Tibial nerve (tissue), 4 donors: ENCODE data around the gene ASXL2. TPM values are rescaled to one million over a fixed set of nuclear protein-coding genes. Genes with fewer than 3 reads are reported as not detected.

Experiments
- DNase-seq, 2 donors: peaks; one replicate each; pipeline ENCODE4 v3.0.0-alpha.2; 2019; ENCODE audit warnings: low spot score in 2 of 2
- H3K27ac ChIP-seq, 4 donors: fragments of 200-600 bp; sonication (generic) in 3 of 4; one replicate each; pipeline ENCODE4 v1.5.1; 2017 to 2019; ENCODE audit warnings: mild to moderate bottlenecking in 1 of 4
- H3K27me3 ChIP-seq, 2 donors: fragments of 200-600 bp; sonication (generic) in 1 of 2; one replicate each; pipeline versions ENCODE4 v1.5.1 to v1.6.0; 2017 to 2019
- H3K36me3 ChIP-seq, 3 donors: fragments of 200-600 bp; sonication (generic); one replicate each; pipeline ENCODE4 v1.5.1; 2018 to 2019
- H3K4me1 ChIP-seq, 4 donors: fragments of 200-600 bp; sonication (generic) in 3 of 4; one replicate each; pipeline ENCODE4 v1.5.1; 2017 to 2019
- H3K4me3 ChIP-seq, 4 donors: fragments of 200-600 bp; sonication (generic) in 3 of 4; one replicate each; pipeline ENCODE4 v1.5.1; 2017 to 2019; ENCODE audit warnings: mild to moderate bottlenecking in 1 of 4, moderate library complexity in 1 of 4
- H3K9me3 ChIP-seq, 4 donors: fragments of 200-600 bp; sonication (generic) in 3 of 4; one replicate each; pipeline ENCODE4 v1.5.1; 2017 to 2019
- EP300 ChIP-seq, 2 donors: sonication (generic); formaldehyde crosslinking; IDR thresholded peaks; one replicate each; pipeline ENCODE4 v1.6.1; 2017; ENCODE audit warnings: antibody characterized with exemption in 2 of 2, mild to moderate bottlenecking in 1 of 2
- POLR2A ChIP-seq, 2 donors: fragments of 450-650 bp; IDR thresholded peaks; one replicate each; pipeline ENCODE4 v1.6.1; 2017; ENCODE audit warnings: antibody characterized with exemption in 2 of 2, mild to moderate bottlenecking in 2 of 2, moderate library complexity in 2 of 2
- WGBS, 2 donors: methylation state at CpG; one replicate each; pipeline ENCODE4 v1.1.5; 2018; 5-methylcytosine and 5-hydroxymethylcytosine counted together
- total RNA-seq, 4 donors: library from RNA; depleted of rRNA; stranded (reverse); fragments of >200 nt; gene quantifications; one replicate each; pipeline ENCODE4 v1.1.0, GENCODE V29; 2016
- TF ChIP-seq, protein P1 (sequence below), 5 experiments: fragments of 200-600 bp in 3 of 5; fragments of 450-650 bp in 2 of 5; sonication (generic) in 3 of 5; IDR thresholded peaks; one replicate each; pipeline ENCODE4 v1.5.1; 2016 to 2019; ENCODE audit warnings: antibody characterized with exemption in 5 of 5, mild to moderate bottlenecking in 3 of 5, moderate library complexity in 2 of 5

ASXL2 gene
- total RNA-seq, 4 donors from 2014 or later, result 13.2 to 21.2 (median 16.5) TPM

DNA sequence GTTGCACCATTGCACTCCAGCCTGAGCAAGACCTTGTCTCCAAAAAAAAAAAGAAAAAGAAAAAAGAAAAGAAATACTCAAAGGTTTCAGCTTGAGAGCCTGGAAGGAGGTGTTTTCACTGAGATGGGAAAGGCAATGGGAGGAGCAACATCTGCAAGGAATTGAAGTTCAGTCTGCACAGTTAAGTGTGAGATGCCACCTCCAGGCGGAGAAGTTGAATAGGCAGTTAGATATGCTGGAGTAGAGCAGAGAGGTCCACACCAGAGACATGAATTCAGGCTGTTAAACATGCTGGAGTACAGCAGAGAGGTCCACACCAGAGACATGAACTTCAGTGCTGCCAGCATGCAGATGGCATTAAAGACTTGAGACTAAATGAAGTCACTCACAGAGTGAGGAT, 163.5 kb downstream of the ASXL2 start:
- no peak overlapping the region for H3K4me3 ChIP-seq
- H3K9me3 ChIP-seq, result no peaks in the 10 kb centered on the region
- TF ChIP-seq EP300 (IDR thresholded peaks at IDR 0.05) (no peak), POLR2A (IDR thresholded peaks at IDR 0.05) (no peak)
- TF ChIP-seq, protein P1, sequence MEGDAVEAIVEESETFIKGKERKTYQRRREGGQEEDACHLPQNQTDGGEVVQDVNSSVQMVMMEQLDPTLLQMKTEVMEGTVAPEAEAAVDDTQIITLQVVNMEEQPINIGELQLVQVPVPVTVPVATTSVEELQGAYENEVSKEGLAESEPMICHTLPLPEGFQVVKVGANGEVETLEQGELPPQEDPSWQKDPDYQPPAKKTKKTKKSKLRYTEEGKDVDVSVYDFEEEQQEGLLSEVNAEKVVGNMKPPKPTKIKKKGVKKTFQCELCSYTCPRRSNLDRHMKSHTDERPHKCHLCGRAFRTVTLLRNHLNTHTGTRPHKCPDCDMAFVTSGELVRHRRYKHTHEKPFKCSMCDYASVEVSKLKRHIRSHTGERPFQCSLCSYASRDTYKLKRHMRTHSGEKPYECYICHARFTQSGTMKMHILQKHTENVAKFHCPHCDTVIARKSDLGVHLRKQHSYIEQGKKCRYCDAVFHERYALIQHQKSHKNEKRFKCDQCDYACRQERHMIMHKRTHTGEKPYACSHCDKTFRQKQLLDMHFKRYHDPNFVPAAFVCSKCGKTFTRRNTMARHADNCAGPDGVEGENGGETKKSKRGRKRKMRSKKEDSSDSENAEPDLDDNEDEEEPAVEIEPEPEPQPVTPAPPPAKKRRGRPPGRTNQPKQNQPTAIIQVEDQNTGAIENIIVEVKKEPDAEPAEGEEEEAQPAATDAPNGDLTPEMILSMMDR (IDR thresholded peaks at IDR 0.05), result no peak
- WGBS, 2 donors, result 69 to 79% methylated on average over 1 of the region's 1 CpG
- peaks cover 0 to 3% (median 0%) of the 10 kb centered on the region in 4 donors for H3K4me1 ChIP-seq
- no peak for DNase-seq
- H3K27ac ChIP-seq, result no peak overlapping the region
- no peaks in the 10 kb centered on the region for H3K36me3 ChIP-seq
- no peaks in the 10 kb centered on the region for H3K27me3 ChIP-seq

DNA sequence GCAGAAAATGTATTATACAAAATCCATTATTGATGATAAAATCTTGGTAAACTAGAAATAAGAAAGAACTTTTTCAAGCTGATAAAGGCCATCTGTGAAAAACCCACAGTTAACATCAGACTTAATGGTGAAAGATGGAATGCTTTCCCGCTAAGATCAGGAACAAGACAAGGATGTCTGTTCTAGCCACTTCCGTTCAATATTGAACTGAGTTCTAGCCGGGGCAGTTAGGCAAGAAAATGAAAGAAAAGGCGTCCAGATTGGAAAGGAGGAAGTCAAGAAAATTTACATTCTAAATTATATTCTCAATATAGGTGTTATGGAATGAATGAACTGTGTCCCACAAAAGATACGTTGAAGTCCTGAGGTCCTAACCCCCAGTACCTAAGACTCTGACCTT, 165.8 kb downstream of the ASXL2 start:
- no peaks in the 10 kb centered on the region for H3K9me3 ChIP-seq
- WGBS, 2 donors, result 60 to 73% methylated on average over 5 of the region's 5 CpGs
- no peak for DNase-seq
- no peak overlapping the region for H3K4me3 ChIP-seq
- peaks cover 0 to 3% (median 0%) of the 10 kb centered on the region in 4 donors for H3K4me1 ChIP-seq
- H3K27me3 ChIP-seq, result no peaks in the 10 kb centered on the region
- no peak overlapping the region for H3K27ac ChIP-seq
- H3K36me3 ChIP-seq, result no peaks in the 10 kb centered on the region
- TF ChIP-seq, protein P1 (IDR thresholded peaks at IDR 0.05), result no peak
- TF ChIP-seq POLR2A (IDR thresholded peaks at IDR 0.05), result no peak
- no peak for TF ChIP-seq EP300 (IDR thresholded peaks at IDR 0.05)

DNA sequence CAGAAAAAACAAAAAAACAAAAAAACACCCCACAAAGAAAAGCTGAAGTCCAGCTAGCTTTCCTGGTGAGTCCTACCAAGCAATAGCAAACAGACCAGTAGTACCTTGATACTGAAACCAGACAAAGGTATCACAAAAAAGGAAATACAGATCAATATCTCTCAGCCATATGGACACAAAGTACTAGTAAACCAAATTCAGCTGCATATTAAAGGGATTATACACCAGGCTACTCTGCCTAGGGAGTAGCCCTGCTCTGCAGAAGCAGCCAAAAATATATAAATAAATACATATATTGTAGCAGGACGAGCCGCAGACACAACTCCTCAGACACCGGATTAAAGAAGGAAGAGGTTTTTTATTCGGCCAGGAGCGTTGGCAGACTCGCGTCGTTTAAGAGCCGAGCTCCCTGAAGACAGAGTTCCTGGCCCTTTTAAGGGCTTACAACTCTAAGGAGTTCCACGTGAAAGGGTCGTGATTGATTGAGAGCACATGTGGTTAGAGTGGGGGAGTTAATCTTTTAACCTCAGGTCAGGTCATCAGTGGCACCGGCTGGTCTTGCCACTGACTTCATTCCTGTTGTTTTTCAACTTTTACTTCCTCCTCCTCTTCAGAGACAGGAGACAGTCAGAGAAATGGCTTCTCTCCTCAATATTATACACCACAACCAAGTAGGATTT, 166.5 kb downstream of the ASXL2 start:
- WGBS, 2 donors, result 31 to 37% methylated on average over 12 of the region's 12 CpGs
- Histone ChIP-seq H3K27me3 (no peaks in the 10 kb centered on the region), H3K4me1 (peaks cover 0 to 3% (median 0%) of the 10 kb centered on the region in 4 donors), H3K9me3 (no peaks in the 10 kb centered on the region), H3K27ac (no peak overlapping the region), H3K36me3 (no peaks in the 10 kb centered on the region), H3K4me3 (peak overlapping the region in 2 of 4 donors; percentile 9 to 18)
- DNase-seq, result peak in 1 of 2 donors; percentile 5
- no peak for TF ChIP-seq EP300 (IDR thresholded peaks at IDR 0.05)
- TF ChIP-seq, protein P1 (IDR thresholded peaks at IDR 0.05), result no peak
- TF ChIP-seq POLR2A (IDR thresholded peaks at IDR 0.05), result no peak

DNA sequence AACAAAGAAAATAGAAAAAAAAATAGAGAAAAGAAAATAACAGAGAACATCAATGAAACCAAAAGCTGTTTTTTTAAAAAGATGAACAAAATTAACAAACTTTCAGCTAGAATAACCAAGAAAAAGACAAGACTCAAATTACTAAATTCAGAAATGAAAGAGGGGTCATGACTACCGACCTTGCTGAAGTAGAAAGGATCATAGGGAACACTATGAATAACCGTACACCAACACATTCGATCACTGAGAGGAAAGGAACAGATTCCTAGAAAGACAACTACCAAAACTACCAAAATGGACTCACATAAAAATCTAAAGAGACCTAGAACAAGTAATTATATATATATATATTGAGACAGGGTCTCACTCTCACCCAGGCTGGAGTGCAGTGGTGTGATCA, 167.5 kb downstream of the ASXL2 start:
- 78% methylated on average over 3 of the region's 3 CpGs for WGBS, 2 donors

DNA sequence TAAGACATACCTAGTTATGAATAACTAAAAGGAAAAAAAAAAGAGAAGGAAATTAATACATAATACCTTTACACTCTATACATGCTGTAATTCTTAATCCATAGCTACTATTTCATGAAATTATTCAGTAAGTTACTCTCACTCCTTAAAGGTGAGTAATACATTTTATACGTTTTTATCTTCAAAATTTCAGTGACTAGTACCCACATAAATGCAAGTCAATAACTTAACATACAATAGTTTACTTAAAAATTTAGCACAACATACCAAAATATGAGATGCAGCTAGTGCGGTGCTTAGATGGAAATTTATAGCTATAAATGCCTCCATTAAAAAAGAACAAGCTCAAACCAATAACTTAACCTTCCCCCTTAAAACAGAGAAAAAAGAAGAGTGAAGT, 168.9 kb downstream of the ASXL2 start:
- Histone ChIP-seq H3K36me3 (no peaks in the 10 kb centered on the region), H3K4me3 (no peak overlapping the region), H3K9me3 (no peaks in the 10 kb centered on the region), H3K4me1 (peaks cover 0 to 3% (median 0%) of the 10 kb centered on the region in 4 donors), H3K27ac (no peak overlapping the region), H3K27me3 (no peaks in the 10 kb centered on the region)
- TF ChIP-seq, protein P1 (IDR thresholded peaks at IDR 0.05), result no peak
- no peak for TF ChIP-seq EP300 (IDR thresholded peaks at IDR 0.05)
- no peak for TF ChIP-seq POLR2A (IDR thresholded peaks at IDR 0.05)
- DNase-seq, result no peak
- 87 to 88% methylated on average over 2 of the region's 2 CpGs for WGBS, 2 donors

More for the DNA sequence above, 167.5 kb downstream of the ASXL2 start:
- no peaks in the 10 kb centered on the region for H3K9me3 ChIP-seq
- no peaks in the 10 kb centered on the region for H3K36me3 ChIP-seq
- TF ChIP-seq POLR2A (IDR thresholded peaks at IDR 0.05), result no peak
- no peak for TF ChIP-seq EP300 (IDR thresholded peaks at IDR 0.05)
- TF ChIP-seq, protein P1 (IDR thresholded peaks at IDR 0.05), result no peak
- H3K27me3 ChIP-seq, result no peaks in the 10 kb centered on the region
- peaks cover 0 to 3% (median 0%) of the 10 kb centered on the region in 4 donors for H3K4me1 ChIP-seq
- no peak overlapping the region for H3K4me3 ChIP-seq
- no peak overlapping the region for H3K27ac ChIP-seq
- no peak for DNase-seq
